ENCODE data around the gene KIAA1958. TPM values are rescaled to one million over a fixed set of nuclear protein-coding genes. Genes with fewer than 3 reads are reported as not detected.

The KIAA1958 gene
- total RNA-seq, 1 donor from 2014 or later: 12.0 TPM

- DNase-seq (ENCODE audit: low read depth) (peak; percentile 18), FAIRE-seq (no peak)
- no peak overlapping the region for H3K27ac ChIP-seq (ENCODE audit: low read depth, low read length)
- peak overlapping the region; percentile 88 for H2AFZ ChIP-seq (ENCODE audit: low read depth, low read length)
- no peaks in the 10 kb centered on the region for H3K27me3 Mint-ChIP-seq (ENCODE audit: low read depth, unreplicated experiment)
- H3K4me2 ChIP-seq (ENCODE audit: low read length): peak overlapping the region; percentile 93
- no peaks in the 10 kb centered on the region for H4K20me1 ChIP-seq (ENCODE audit: insufficient read depth, low read length)
- H3K9me3 Mint-ChIP-seq (ENCODE audit: unreplicated experiment): no peaks in the 10 kb centered on the region
- no peaks in the 10 kb centered on the region for H3K27me3 ChIP-seq (ENCODE audit: insufficient read depth, low read length)
- H3K79me2 ChIP-seq (ENCODE audit: insufficient read depth, low read length): peaks cover 27% of the 10 kb centered on the region
- H3K4me1 ChIP-seq (ENCODE audit: insufficient read depth, low read length): peaks cover 5% of the 10 kb centered on the region
- peak overlapping the region; percentile 73 for H3K4me3 ChIP-seq (ENCODE audit: insufficient read depth, low read depth, low read length)
- peaks cover 28% of the 10 kb centered on the region for H3K4me1 Mint-ChIP-seq (ENCODE audit: low read depth, unreplicated experiment)
- H3K36me3 Mint-ChIP-seq (ENCODE audit: low read depth, unreplicated experiment): peaks cover under 1% of the 10 kb centered on the region
- H3K9ac ChIP-seq (ENCODE audit: low read length): peak overlapping the region; percentile 74
- TF ChIP-seq, protein P1, sequence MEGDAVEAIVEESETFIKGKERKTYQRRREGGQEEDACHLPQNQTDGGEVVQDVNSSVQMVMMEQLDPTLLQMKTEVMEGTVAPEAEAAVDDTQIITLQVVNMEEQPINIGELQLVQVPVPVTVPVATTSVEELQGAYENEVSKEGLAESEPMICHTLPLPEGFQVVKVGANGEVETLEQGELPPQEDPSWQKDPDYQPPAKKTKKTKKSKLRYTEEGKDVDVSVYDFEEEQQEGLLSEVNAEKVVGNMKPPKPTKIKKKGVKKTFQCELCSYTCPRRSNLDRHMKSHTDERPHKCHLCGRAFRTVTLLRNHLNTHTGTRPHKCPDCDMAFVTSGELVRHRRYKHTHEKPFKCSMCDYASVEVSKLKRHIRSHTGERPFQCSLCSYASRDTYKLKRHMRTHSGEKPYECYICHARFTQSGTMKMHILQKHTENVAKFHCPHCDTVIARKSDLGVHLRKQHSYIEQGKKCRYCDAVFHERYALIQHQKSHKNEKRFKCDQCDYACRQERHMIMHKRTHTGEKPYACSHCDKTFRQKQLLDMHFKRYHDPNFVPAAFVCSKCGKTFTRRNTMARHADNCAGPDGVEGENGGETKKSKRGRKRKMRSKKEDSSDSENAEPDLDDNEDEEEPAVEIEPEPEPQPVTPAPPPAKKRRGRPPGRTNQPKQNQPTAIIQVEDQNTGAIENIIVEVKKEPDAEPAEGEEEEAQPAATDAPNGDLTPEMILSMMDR (IDR thresholded peaks at IDR 0.05; ENCODE audit: insufficient read depth, low read depth, low read length): no peak
- TF ChIP-seq EZH2 (IDR thresholded peaks at IDR 0.05; ENCODE audit: insufficient read depth, low read length): no peak
- H3K4me3 Mint-ChIP-seq (ENCODE audit: unreplicated experiment): peak overlapping the region; percentile 97
- H3K36me3 ChIP-seq (ENCODE audit: insufficient read depth, low read length): no peaks in the 10 kb centered on the region
- peak overlapping the region; percentile 66 for H3K27ac Mint-ChIP-seq (ENCODE audit: unreplicated experiment)
- no peaks in the 10 kb centered on the region for H3K9me3 ChIP-seq (ENCODE audit: insufficient read depth, low read depth, low read length)
Observed at GRCh38 chr9:112487799-112488340, 1.2 kb downstream of the KIAA1958 start.

- Mint-ChIP-seq H3K4me3 (ENCODE audit: unreplicated experiment) (peak overlapping the region; percentile 35), H3K27me3 (ENCODE audit: low read depth, unreplicated experiment) (no peaks in the 10 kb centered on the region), H3K4me1 (ENCODE audit: low read depth, unreplicated experiment) (peaks cover 28% of the 10 kb centered on the region), H3K36me3 (ENCODE audit: low read depth, unreplicated experiment) (peaks cover 9% of the 10 kb centered on the region), H3K9me3 (ENCODE audit: unreplicated experiment) (peaks cover under 1% of the 10 kb centered on the region), H3K27ac (ENCODE audit: unreplicated experiment) (peak overlapping the region; percentile 48)
- no peak overlapping the region for H3K9ac ChIP-seq (ENCODE audit: low read length)
- H2AFZ ChIP-seq (ENCODE audit: low read depth, low read length): no peak overlapping the region
- DNase-seq (ENCODE audit: low read depth) (no peak), FAIRE-seq (no peak)
- H3K79me2 ChIP-seq (ENCODE audit: insufficient read depth, low read length): peaks cover 27% of the 10 kb centered on the region
- no peak overlapping the region for H3K4me3 ChIP-seq (ENCODE audit: insufficient read depth, low read depth, low read length)
- no peaks in the 10 kb centered on the region for H3K27me3 ChIP-seq (ENCODE audit: insufficient read depth, low read length)
- no peak overlapping the region for H3K27ac ChIP-seq (ENCODE audit: low read depth, low read length)
- H4K20me1 ChIP-seq (ENCODE audit: insufficient read depth, low read length): no peaks in the 10 kb centered on the region
- peaks cover 5% of the 10 kb centered on the region for H3K4me1 ChIP-seq (ENCODE audit: insufficient read depth, low read length)
- H3K9me3 ChIP-seq (ENCODE audit: insufficient read depth, low read depth, low read length): no peaks in the 10 kb centered on the region
- no peak for TF ChIP-seq EZH2 (IDR thresholded peaks at IDR 0.05; ENCODE audit: insufficient read depth, low read length)
- TF ChIP-seq, protein P1 (IDR thresholded peaks at IDR 0.05; ENCODE audit: insufficient read depth, low read depth, low read length): no peak
- no peaks in the 10 kb centered on the region for H3K36me3 ChIP-seq (ENCODE audit: insufficient read depth, low read length)
- H3K4me2 ChIP-seq (ENCODE audit: low read length): peak overlapping the region; percentile 9
Observed at GRCh38 chr9:112489039-112489546, 2.5 kb downstream of the KIAA1958 start.

Data from astrocyte (in vitro differentiated cells and primary cell).